SK-N-SH treated with all-trans-retinoic acid at 6 μM for 48 hours (cell line): ENCODE measurements around the gene REV3L.

Source experiments
- ATAC-seq: fragments of 200-7000 bp; cut with Tn5 transposase; 3 replicates; pipeline ENCODE4 v1.9.1; 2020; ENCODE audit warnings: mild to moderate bottlenecking, moderate library complexity
- ARNTL ChIP-seq: fragments of 450-650 bp; formaldehyde crosslinking; IDR thresholded peaks from 2 replicates; pipeline ENCODE4 v1.5.0; 2020; ENCODE audit warnings: low read depth, mild to moderate bottlenecking, moderate library complexity, borderline replicate concordance
- CREB5 ChIP-seq: fragments of 250-450 bp; sonication (Bioruptor Pico); IDR thresholded peaks from 2 replicates; pipeline ENCODE4 v1.5.1; 2020; ENCODE audit warnings: low read depth, mild to moderate bottlenecking, moderate library complexity
- CSDC2 ChIP-seq: fragments of 250-450 bp; sonication (Bioruptor Pico); IDR thresholded peaks from 2 replicates; pipeline ENCODE4 v1.5.0; 2020; ENCODE audit warnings: mild to moderate bottlenecking, moderate library complexity
- CSRNP3 ChIP-seq: fragments of 250-450 bp; sonication (Bioruptor Pico); IDR thresholded peaks from 2 replicates; pipeline ENCODE4 v1.5.1; 2021; ENCODE audit warnings: mild to moderate bottlenecking, moderate library complexity
- ESRRG ChIP-seq: fragments of 250-450 bp; sonication (Bioruptor Pico); IDR thresholded peaks from 2 replicates; pipeline ENCODE4 v1.6.1; 2021; ENCODE audit warnings: mild to moderate bottlenecking
- GLIS3 ChIP-seq: fragments of 250-450 bp; sonication (Bioruptor Pico); IDR thresholded peaks from 2 replicates; pipeline ENCODE4 v1.5.0; 2020; ENCODE audit warnings: mild to moderate bottlenecking, moderate library complexity
- ISL1 ChIP-seq: fragments of 250-450 bp; sonication (Bioruptor Pico); IDR thresholded peaks from 2 replicates; pipeline ENCODE4 v2.1.2; 2022; ENCODE audit warnings: mild to moderate bottlenecking, moderate library complexity
- OSR1 ChIP-seq: fragments of 250-450 bp; sonication (Bioruptor Pico); IDR thresholded peaks from 2 replicates; pipeline ENCODE4 v1.8.0; 2022; ENCODE audit warnings: moderate library complexity, mild to moderate bottlenecking, inconsistent platforms
- PATZ1 ChIP-seq: fragments of 250-450 bp; sonication (Bioruptor Pico); IDR thresholded peaks from 2 replicates; pipeline ENCODE4 v1.8.0; 2020; ENCODE audit warnings: mild to moderate bottlenecking, moderate library complexity, borderline replicate concordance
- POU6F1 ChIP-seq: fragments of 250-450 bp; sonication (Bioruptor Pico); IDR thresholded peaks from 2 replicates; pipeline ENCODE4 v1.8.0; 2021; ENCODE audit warnings: low read depth, mild to moderate bottlenecking, moderate library complexity, borderline replicate concordance
- RARB ChIP-seq: fragments of 250-450 bp; sonication (Bioruptor Pico); IDR thresholded peaks from 2 replicates; pipeline ENCODE4 v1.8.0; 2021; ENCODE audit warnings: mild to moderate bottlenecking, moderate library complexity
- TCF4 ChIP-seq: fragments of 250-450 bp; sonication (Bioruptor Pico); IDR thresholded peaks from 2 replicates; pipeline ENCODE4 v1.8.0; 2021; ENCODE audit warnings: mild to moderate bottlenecking, moderate library complexity, borderline replicate concordance
- TOX ChIP-seq: fragments of 250-450 bp; sonication (Bioruptor Pico); IDR thresholded peaks from 2 replicates; pipeline ENCODE4 v1.8.0; 2021; ENCODE audit warnings: mild to moderate bottlenecking, moderate library complexity, borderline replicate concordance
- TSHZ2 ChIP-seq: fragments of 250-450 bp; sonication (Bioruptor Pico); IDR thresholded peaks from 2 replicates; pipeline ENCODE4 v1.5.0; 2020; ENCODE audit warnings: mild to moderate bottlenecking, moderate library complexity
- ZC3H10 ChIP-seq: fragments of 250-450 bp; sonication (Bioruptor Pico); IDR thresholded peaks from 2 replicates; pipeline ENCODE4 v1.5.1; 2021; ENCODE audit warnings: mild to moderate bottlenecking, moderate library complexity
- ZFP3 ChIP-seq: fragments of 250-450 bp; sonication (Bioruptor Pico); IDR thresholded peaks from 2 replicates; pipeline ENCODE4 v1.5.0; 2020; ENCODE audit warnings: mild to moderate bottlenecking, moderate library complexity
- ZFP30 ChIP-seq: fragments of 450-650 bp; formaldehyde crosslinking; IDR thresholded peaks from 2 replicates; pipeline ENCODE4 v1.5.0; 2022; ENCODE audit warnings: mild to moderate bottlenecking, moderate library complexity
- ZNF565 ChIP-seq: fragments of 450-650 bp; formaldehyde crosslinking; conservative IDR thresholded peaks from 2 replicates; pipeline ENCODE4 v1.5.0; 2020; ENCODE audit warnings: low read depth, mild to moderate bottlenecking, moderate library complexity
- ZNF70 ChIP-seq: fragments of 450-650 bp; formaldehyde crosslinking; IDR thresholded peaks from 2 replicates; pipeline ENCODE4 v1.5.0; 2020; ENCODE audit warnings: mild to moderate bottlenecking, moderate library complexity
- ZNF8 ChIP-seq: fragments of 450-650 bp; formaldehyde crosslinking; IDR thresholded peaks from 2 replicates; pipeline ENCODE4 v1.5.0; 2020; ENCODE audit warnings: mild to moderate bottlenecking, moderate library complexity

Gene REV3L

GRCh38 chr6:111482188-111482958 is 645 bp downstream of the REV3L start:
- TF ChIP-seq CREB5 (CRISPR knock-in tag) (no peak), ARNTL (CRISPR knock-in tag) (no peak), ZNF565 (CRISPR knock-in tag) (no peak), CSRNP3 (CRISPR knock-in tag) (no peak), ZC3H10 (CRISPR knock-in tag) (no peak), ZFP30 (CRISPR knock-in tag) (no peak), ESRRG (CRISPR knock-in tag) (no peak), TOX (no peak), POU6F1 (CRISPR knock-in tag) (no peak), CSDC2 (CRISPR knock-in tag) (no peak), TSHZ2 (CRISPR knock-in tag) (no peak), RARB (CRISPR knock-in tag) (no peak), ZNF70 (no peak), ISL1 (CRISPR knock-in tag) (no peak)
- TF ChIP-seq, all 23 proteins: peak for 0
- peak; percentile 16 for ATAC-seq

- TF ChIP-seq ZFP3 (CRISPR knock-in tag), result no peak
- TF ChIP-seq ZC3H10 (CRISPR knock-in tag), result no peak
- TF ChIP-seq ESRRG (CRISPR knock-in tag), result no peak
- TF ChIP-seq GLIS3 (CRISPR knock-in tag), result no peak
- no peak for TF ChIP-seq OSR1 (CRISPR knock-in tag)
- no peak for ATAC-seq
These were observed 1.2 kb downstream of the REV3L start for GRCh38 chr6:111481836-111482187.

- TF ChIP-seq ZNF8 (CRISPR knock-in tag) (no peak), TCF4 (CRISPR knock-in tag) (no peak), OSR1 (CRISPR knock-in tag) (no peak), ARNTL (CRISPR knock-in tag) (no peak), ISL1 (CRISPR knock-in tag) (no peak), ZFP3 (CRISPR knock-in tag) (no peak), CREB5 (CRISPR knock-in tag) (no peak), ZFP30 (CRISPR knock-in tag) (no peak), RARB (CRISPR knock-in tag) (no peak), GLIS3 (CRISPR knock-in tag) (no peak), ZNF70 (no peak), PATZ1 (no peak), CSDC2 (CRISPR knock-in tag) (no peak)
- ATAC-seq, result no peak
These were observed 1.8 kb downstream of the REV3L start for GRCh38 chr6:111480988-111481822.
